C4-2B (cell line): ENCODE data around the gene C4orf50.

Experiments used
- ZFX ChIP-seq: fragments of 450-650 bp; IDR thresholded peaks from 2 replicates; pipeline ENCODE4 v1.6.1; 2017
- TF ChIP-seq, protein P1 (sequence below): fragments of 450-650 bp; conservative IDR thresholded peaks from 2 replicates; pipeline ENCODE4 v1.5.1; 2017; ENCODE audit warnings: mild to moderate bottlenecking

DNA sequence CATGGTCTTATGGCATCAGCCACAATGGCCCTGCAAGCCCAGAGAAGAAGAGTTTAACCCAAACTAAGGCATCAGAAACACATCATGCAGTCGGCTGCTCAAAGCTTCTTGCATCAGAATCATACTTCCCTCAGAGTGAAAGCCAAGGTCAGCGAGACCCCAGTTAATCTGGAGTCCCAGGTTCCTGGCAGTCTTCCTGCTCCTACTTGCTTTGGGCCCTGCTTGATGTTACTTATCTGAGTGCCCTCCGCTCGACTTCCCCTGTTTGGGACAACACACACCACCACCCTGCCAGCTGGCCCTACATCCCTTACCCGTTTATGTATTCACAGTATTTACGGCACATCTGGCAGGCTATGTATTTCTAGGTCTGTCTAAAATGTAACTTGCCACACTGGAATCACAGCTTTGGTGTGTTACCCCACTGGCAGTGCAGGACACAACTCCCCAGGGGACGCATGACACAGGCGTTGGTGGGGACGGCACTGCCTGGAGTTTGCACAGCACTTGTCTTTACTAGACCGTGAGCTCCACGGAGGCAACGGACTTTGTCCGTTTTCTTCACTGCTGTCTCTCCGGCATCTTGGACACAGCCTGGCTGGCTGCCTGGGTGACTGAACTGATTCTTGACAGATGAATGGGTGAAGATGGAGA lies 148.1 kb downstream of the C4orf50 start:
- TF ChIP-seq, protein P1, sequence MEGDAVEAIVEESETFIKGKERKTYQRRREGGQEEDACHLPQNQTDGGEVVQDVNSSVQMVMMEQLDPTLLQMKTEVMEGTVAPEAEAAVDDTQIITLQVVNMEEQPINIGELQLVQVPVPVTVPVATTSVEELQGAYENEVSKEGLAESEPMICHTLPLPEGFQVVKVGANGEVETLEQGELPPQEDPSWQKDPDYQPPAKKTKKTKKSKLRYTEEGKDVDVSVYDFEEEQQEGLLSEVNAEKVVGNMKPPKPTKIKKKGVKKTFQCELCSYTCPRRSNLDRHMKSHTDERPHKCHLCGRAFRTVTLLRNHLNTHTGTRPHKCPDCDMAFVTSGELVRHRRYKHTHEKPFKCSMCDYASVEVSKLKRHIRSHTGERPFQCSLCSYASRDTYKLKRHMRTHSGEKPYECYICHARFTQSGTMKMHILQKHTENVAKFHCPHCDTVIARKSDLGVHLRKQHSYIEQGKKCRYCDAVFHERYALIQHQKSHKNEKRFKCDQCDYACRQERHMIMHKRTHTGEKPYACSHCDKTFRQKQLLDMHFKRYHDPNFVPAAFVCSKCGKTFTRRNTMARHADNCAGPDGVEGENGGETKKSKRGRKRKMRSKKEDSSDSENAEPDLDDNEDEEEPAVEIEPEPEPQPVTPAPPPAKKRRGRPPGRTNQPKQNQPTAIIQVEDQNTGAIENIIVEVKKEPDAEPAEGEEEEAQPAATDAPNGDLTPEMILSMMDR = no peak
- no peak for TF ChIP-seq ZFX
